ENCODE measurements around the gene ING3. TPM values are rescaled to one million over a fixed set of nuclear protein-coding genes. Genes with fewer than 3 reads are reported as not detected.

ING3 gene
- total RNA-seq, 4 donors from 2014 or later: 11.2 to 23.0 (median 16.7) TPM

- Histone ChIP-seq H3K27ac (peak overlapping the region; percentile 75 to 97 (median 88)), H3K4me1 (peaks cover 6 to 75% (median 8%) of the 10 kb centered on the region in 3 donors), H3K9me3 (no peaks in the 10 kb centered on the region), H3K27me3 (no peaks in the 10 kb centered on the region), H3K36me3 (no peaks in the 10 kb centered on the region), H3K4me3 (peak overlapping the region; percentile 24 to 55)
- peak; percentile 72 for TF ChIP-seq POLR2AphosphoS5 (IDR thresholded peaks at IDR 0.05)
- TF ChIP-seq POLR2A (IDR thresholded peaks at IDR 0.05): no peak
- no peak for ATAC-seq
- WGBS, 2 donors (ENCODE audit: low coverage in 1 of 2): 0 to 11% methylated on average over 2 of the region's 2 CpGs
Measured at GRCh38 chr7:120991581-120991980, 41.0 kb downstream of the ING3 start.

- Histone ChIP-seq H3K27me3 (no peaks in the 10 kb centered on the region), H3K27ac (peak overlapping the region; percentile 75 to 97 (median 88)), H3K4me3 (peak overlapping the region in 1 of 2 donors; percentile 55), H3K9me3 (no peaks in the 10 kb centered on the region), H3K36me3 (no peaks in the 10 kb centered on the region), H3K4me1 (peaks cover 6 to 81% (median 8%) of the 10 kb centered on the region in 3 donors)
- no peak for ATAC-seq
- TF ChIP-seq CTCF (IDR thresholded peaks at IDR 0.05) (no peak), EP300 (IDR thresholded peaks at IDR 0.05) (no peak), POLR2AphosphoS5 (IDR thresholded peaks at IDR 0.05) (no peak), POLR2A (IDR thresholded peaks at IDR 0.05) (no peak)
Measured at GRCh38 chr7:120992272-120992964, 41.8 kb downstream of the ING3 start.

- no peaks in the 10 kb centered on the region for H3K27me3 ChIP-seq
- peaks cover 6 to 82% (median 8%) of the 10 kb centered on the region in 3 donors for H3K4me1 ChIP-seq
- TF ChIP-seq EP300 (IDR thresholded peaks at IDR 0.05): no peak
- no peak for TF ChIP-seq CTCF (IDR thresholded peaks at IDR 0.05)
- TF ChIP-seq POLR2AphosphoS5 (IDR thresholded peaks at IDR 0.05): no peak
- TF ChIP-seq POLR2A (IDR thresholded peaks at IDR 0.05): no peak
- no peaks in the 10 kb centered on the region for H3K36me3 ChIP-seq
- ATAC-seq: no peak
- H3K27ac ChIP-seq: peak overlapping the region in 1 of 4 donors; percentile 85
- H3K9me3 ChIP-seq: no peaks in the 10 kb centered on the region
- no peak overlapping the region for H3K4me3 ChIP-seq
Measured at GRCh38 chr7:120992965-120993494, 42.5 kb downstream of the ING3 start.

- H3K36me3 ChIP-seq: no peaks in the 10 kb centered on the region
- peak overlapping the region in 3 of 4 donors; percentile 26 to 85 (median 28) for H3K27ac ChIP-seq
- ATAC-seq: no peak
- H3K9me3 ChIP-seq: no peaks in the 10 kb centered on the region
- TF ChIP-seq EP300 (IDR thresholded peaks at IDR 0.05) (no peak), CTCF (IDR thresholded peaks at IDR 0.05) (no peak), POLR2A (IDR thresholded peaks at IDR 0.05) (no peak), POLR2AphosphoS5 (IDR thresholded peaks at IDR 0.05) (no peak)
- WGBS, 2 donors (ENCODE audit: low coverage in 1 of 2): 89% methylated on average over 3 of the region's 5 CpGs; no CpG with 5 or more reads in 1 of the 2 donors
- H3K27me3 ChIP-seq: no peaks in the 10 kb centered on the region
- H3K4me3 ChIP-seq: no peak overlapping the region
- H3K4me1 ChIP-seq: peaks cover 6 to 84% (median 8%) of the 10 kb centered on the region in 3 donors
Measured at GRCh38 chr7:120993553-120994191, 43.1 kb downstream of the ING3 start.

- Histone ChIP-seq H3K4me3 (no peak overlapping the region), H3K27me3 (no peaks in the 10 kb centered on the region), H3K27ac (no peak overlapping the region), H3K9me3 (no peaks in the 10 kb centered on the region), H3K36me3 (no peaks in the 10 kb centered on the region), H3K4me1 (peaks cover 6 to 89% (median 8%) of the 10 kb centered on the region in 3 donors)
- no peak for ATAC-seq
- TF ChIP-seq CTCF (IDR thresholded peaks at IDR 0.05) (no peak), POLR2AphosphoS5 (IDR thresholded peaks at IDR 0.05) (no peak), POLR2A (IDR thresholded peaks at IDR 0.05) (no peak), EP300 (IDR thresholded peaks at IDR 0.05) (no peak)
- WGBS, 2 donors (ENCODE audit: low coverage in 1 of 2): 75 to 86% methylated on average over 4 to 5 of the region's 5 CpGs
Measured at GRCh38 chr7:120994512-120995410, 44.2 kb downstream of the ING3 start.
